Activated T-helper 1 cell treated with anti-CD3 and anti-CD28 coated beads, Interleukin-12 subunit alpha, Interleukin-12 subunit beta, Interleukin-2, Interleukin-4 antibody, amounts not matched to agents 30 ng/mL and 10 ng/mL and 1 ng/mL, durations not matched to agents 14 hours and 24 hours and 36 hours (primary cell): ENCODE measurements around the gene VPS35L. TPM values are rescaled to one million over a fixed set of nuclear protein-coding genes. Genes with fewer than 3 reads are reported as not detected.
"Not testable (repeated sequence)": the region's sequence is repeated elsewhere in the genome, so short reads cannot be mapped to it uniquely, and the experiment has no call there.

Experiments
- DNase-seq: peaks from one replicate; pipeline ENCODE4 v3.0.0; 2021; ENCODE audit warnings: low spot score
- H3K27ac Mint-ChIP-seq: one replicate; pipeline ENCODE4 v1.8.0; 2021; ENCODE audit warnings: mild to moderate bottlenecking, mixed read lengths
- H3K27me3 Mint-ChIP-seq: one replicate; pipeline ENCODE4 v1.8.0; 2022; ENCODE audit warnings: mild to moderate bottlenecking, moderate library complexity, mixed read lengths; ENCODE audit not compliant: insufficient read depth
- H3K36me3 Mint-ChIP-seq: one replicate; pipeline ENCODE4 v1.8.0; 2021; ENCODE audit warnings: low read depth, mixed read lengths
- H3K4me1 Mint-ChIP-seq: one replicate; pipeline ENCODE4 v1.8.0; 2021; ENCODE audit warnings: low read depth, mixed read lengths
- H3K4me3 Mint-ChIP-seq: one replicate; pipeline ENCODE4 v1.8.0; 2021; ENCODE audit warnings: mild to moderate bottlenecking, moderate library complexity, mixed read lengths
- H3K9me3 Mint-ChIP-seq: one replicate; pipeline ENCODE4 v1.8.0; 2021; ENCODE audit warnings: mixed read lengths
- intact Hi-C: fragments of 100-400 bp; cut with micrococcal nuclease; formaldehyde crosslinking; loops from one replicate; pipeline ENCODE4 v1.15.1; 2024
- total RNA-seq: library from RNA; stranded (reverse); gene quantifications from 2 replicates; pipeline ENCODE4 v1.2.3, GENCODE V29; 2022

VPS35L gene
- total RNA-seq, 1 donor from 2014 or later, result 36.2 TPM

DNA sequence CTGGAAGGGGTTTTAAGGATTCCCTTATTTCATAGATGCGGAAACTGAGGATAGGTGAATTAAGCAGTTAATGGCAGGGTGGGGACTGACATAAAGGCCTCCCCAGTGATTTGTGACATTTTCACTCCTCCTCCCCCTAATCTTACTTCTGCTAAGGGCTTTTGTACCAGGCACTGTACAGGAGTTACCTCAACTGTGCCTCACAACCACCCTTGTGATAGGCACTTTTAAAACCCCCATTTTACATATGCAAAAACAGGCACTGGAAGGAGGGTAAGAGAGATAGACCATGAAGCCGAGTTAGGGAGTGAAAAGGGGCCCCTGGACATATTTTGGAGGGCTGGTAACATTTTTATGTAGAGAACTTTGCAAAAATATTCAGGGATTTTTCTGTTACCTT, 32.7 kb upstream of the VPS35L start:
- no peak for DNase-seq
- peak overlapping the region; percentile 36 for H3K4me3 Mint-ChIP-seq
- intact Hi-C loops, result loop anchor here (1.0 to 5.0 kb wide), 9 partner anchors 33 to 1219 kb away; partner anchors contain the start of genes COQ7, RPS15A, SYT17 and THUMPD1
- H3K4me1 Mint-ChIP-seq, result peaks cover 46% of the 10 kb centered on the region
- H3K9me3 Mint-ChIP-seq, result no peaks in the 10 kb centered on the region
- peaks cover 7% of the 10 kb centered on the region for H3K36me3 Mint-ChIP-seq
- no peak overlapping the region for H3K27ac Mint-ChIP-seq
- no peaks in the 10 kb centered on the region for H3K27me3 Mint-ChIP-seq

DNA sequence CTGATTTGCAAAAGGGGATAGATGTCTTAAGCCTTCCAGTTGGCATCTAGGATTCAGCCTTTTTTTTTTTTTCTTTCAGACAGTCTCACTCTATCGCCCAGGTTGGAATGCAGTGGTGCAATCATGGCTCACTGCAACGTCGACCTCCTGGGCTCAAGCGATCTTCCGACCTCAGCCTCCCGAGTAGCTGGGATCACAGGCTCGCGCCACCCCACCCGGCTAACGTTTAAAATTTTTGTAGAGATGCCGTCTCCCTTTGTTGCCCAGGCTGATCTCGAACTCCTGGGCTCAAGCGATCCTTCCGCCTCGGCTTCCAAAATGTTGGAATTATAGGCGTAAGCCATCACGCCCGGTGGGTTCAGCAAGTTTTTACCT, 32.3 kb upstream of the VPS35L start:
- Mint-ChIP-seq H3K27ac (no peak overlapping the region), H3K4me1 (peaks cover 46% of the 10 kb centered on the region), H3K27me3 (no peaks in the 10 kb centered on the region), H3K9me3 (no peaks in the 10 kb centered on the region), H3K4me3 (peak overlapping the region; percentile 27), H3K36me3 (peaks cover 7% of the 10 kb centered on the region)
- DNase-seq, result no peak
- intact Hi-C loops, result loop anchor here (1.0 to 5.0 kb wide), 6 partner anchors 32 to 456 kb away; partner anchors contain the start of genes COQ7, SYT17 and VPS35L

DNA sequence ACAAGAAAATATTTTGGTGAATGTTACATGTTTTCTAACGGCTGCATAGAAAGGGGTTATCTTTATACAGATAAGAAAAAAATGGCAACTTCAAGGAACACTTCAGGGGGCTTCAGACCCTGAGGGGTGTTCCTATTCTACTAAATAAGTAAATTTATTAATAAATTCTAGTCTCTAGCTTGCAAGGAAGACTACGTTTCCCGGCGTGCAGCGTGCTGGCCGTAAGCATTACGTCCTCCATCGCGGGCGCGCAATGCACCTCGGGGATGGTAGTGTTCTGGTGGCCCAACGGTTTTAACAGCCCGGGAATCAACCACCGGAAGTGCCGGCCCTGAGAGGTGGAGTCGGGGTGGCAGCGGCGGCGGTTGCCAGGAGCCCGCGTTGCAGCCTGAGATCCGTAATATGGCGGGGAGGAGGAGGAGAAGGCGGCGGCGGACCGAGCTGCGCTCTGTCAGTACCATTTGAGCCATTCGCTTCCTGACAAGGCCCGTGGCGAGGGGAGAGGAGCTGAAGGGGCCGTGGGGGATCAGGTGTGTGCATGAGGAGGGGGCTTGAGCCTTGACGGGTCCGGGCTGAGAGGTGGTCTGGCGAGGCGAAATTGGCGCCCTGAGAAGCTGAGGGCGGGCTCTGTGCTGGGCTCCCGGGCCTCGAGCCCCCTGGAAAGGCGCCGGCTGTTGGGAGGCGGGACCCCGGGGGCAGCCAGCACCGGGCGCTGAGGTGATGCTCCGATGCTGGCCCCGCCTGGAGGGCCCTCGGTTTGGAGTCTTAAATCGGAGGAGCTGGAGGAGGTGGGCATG, 31.7 kb upstream of the VPS35L start, which contains the start of gene CCP110:
CCP110 (plus strand) TSS at position 384 of the 797 bp plus-strand sequence. CDS start 3,940 bp downstream, outside the sequence.
- peak; percentile 94 for DNase-seq
- Mint-ChIP-seq H3K4me1 (peaks cover 40% of the 10 kb centered on the region), H3K27ac (peak within 1 kb of the TSS; percentile 94), H3K36me3 (peaks cover 12% of the 10 kb centered on the region), H3K9me3 (no peaks in the 10 kb centered on the region), H3K4me3 (peak within 1 kb of the TSS; percentile 94), H3K27me3 (no peaks in the 10 kb centered on the region)
- intact Hi-C loops, result loop anchor here (1.0 to 5.0 kb wide), 7 partner anchors 32 to 456 kb away; partner anchors contain the start of genes COQ7, IQCK, KNOP1 and SYT17

DNA sequence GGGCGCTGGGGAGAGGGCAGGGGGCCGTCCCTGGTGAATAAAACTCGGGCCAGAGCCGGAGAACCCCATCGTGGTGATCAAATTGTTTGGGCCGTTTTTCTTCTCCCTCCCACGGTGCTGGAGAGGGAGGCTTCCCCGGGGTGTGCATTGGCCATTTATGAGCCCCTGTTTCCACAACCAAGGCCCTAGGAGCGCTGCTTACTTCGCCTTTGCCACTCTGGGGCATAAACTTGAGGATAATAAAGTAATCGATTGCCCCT, 31.2 kb upstream of the VPS35L start:
- intact Hi-C loops, result loop anchor here (1.0 to 5.0 kb wide), 4 partner anchors 142 to 407 kb away; partner anchors contain the start of genes IQCK, KNOP1 and SYT17
- H3K27me3 Mint-ChIP-seq, result no peaks in the 10 kb centered on the region
- H3K4me3 Mint-ChIP-seq, result peak overlapping the region; percentile 94
- H3K4me1 Mint-ChIP-seq, result peaks cover 34% of the 10 kb centered on the region
- no peaks in the 10 kb centered on the region for H3K9me3 Mint-ChIP-seq
- DNase-seq, result no peak
- H3K36me3 Mint-ChIP-seq, result peaks cover 14% of the 10 kb centered on the region
- peak overlapping the region; percentile 94 for H3K27ac Mint-ChIP-seq

DNA sequence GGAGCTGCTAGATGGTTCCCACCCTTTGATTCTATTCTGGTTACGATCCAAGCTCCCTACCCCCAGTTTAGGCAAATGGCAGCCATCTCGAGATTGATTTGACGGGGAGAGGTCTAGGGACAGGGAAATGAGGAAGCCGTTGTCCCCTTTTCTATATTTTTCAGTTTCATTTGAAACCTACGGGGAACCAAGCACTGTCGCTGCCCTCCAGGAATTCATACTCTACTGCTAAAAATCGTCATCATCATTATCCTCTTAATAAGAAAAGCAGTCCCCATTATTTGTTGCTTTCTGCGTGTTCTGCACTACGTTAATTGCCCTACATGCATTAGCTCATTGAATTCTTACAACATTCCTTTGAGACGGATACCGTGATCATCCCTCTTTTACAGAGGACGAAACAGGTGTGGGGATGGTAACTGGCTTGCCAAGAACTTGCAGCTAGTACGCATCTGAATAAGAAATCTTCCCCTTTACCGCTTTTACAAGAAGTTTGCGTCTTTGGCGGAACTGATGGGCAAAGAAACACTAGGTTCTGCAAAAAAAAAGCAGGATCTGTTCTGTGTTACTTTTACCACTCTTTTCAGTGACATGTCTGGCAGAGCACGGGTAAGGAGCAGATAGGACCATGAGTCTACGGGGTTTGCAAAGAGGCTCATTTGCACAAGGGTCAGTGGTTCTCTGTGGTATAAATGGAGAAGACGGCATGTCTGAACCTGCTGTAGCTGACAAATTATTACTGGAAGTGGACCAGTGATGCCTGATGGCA, 30.7 kb upstream of the VPS35L start:
- no peak for DNase-seq
- Mint-ChIP-seq H3K27ac (peak overlapping the region; percentile 94), H3K27me3 (no peaks in the 10 kb centered on the region), H3K36me3 (peaks cover 16% of the 10 kb centered on the region), H3K4me3 (peak overlapping the region; percentile 94), H3K9me3 (no peaks in the 10 kb centered on the region), H3K4me1 (peaks cover 34% of the 10 kb centered on the region)
- intact Hi-C loops, result loop anchor here (1.0 to 5.0 kb wide), 4 partner anchors 142 to 407 kb away; partner anchors contain the start of genes IQCK, KNOP1 and SYT17

DNA sequence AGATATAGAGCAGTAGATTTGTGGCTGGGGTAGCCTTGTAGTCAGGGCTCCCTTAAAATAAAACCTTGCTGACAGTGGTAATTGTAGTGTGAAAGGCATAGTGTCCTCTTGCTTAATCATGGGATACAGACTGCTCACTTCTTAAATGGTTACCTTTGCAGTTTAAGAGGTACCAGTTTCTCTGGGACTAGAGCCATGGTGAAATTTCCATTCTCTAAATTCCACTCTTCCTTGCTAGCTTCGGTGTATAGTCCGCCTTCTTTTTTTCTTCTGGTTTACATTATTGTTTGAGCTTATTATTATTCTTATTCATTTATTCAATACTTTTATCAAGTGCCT, 30.1 kb upstream of the VPS35L start:
- H3K27me3 Mint-ChIP-seq, result no peaks in the 10 kb centered on the region
- DNase-seq, result no peak
- intact Hi-C loops, result no loop called here
- peaks cover 34% of the 10 kb centered on the region for H3K4me1 Mint-ChIP-seq
- peak overlapping the region; percentile 94 for H3K27ac Mint-ChIP-seq
- H3K9me3 Mint-ChIP-seq, result no peaks in the 10 kb centered on the region
- H3K36me3 Mint-ChIP-seq, result peaks cover 20% of the 10 kb centered on the region
- H3K4me3 Mint-ChIP-seq, result peak overlapping the region; percentile 94

DNA sequence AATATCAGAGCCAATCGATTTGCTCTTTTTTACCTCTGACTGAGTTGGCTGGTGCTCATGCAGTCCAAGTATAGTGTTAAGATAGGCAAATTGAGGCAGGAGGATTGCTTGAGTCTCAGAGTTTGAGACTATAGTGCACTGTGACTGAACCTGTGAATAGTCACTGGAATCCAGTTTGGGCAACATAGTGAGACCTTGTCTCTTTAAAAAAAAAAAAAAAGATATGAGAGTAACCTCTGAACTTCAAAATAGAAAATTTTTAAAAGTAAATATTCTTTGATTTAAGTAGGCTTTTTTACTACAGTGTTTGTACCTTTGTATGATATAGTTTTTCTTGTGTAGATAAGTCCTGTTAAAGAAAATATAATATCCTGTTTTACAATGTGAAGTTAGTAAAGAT, 28.3 kb upstream of the VPS35L start:
- no peak for DNase-seq
- H3K36me3 Mint-ChIP-seq, result peaks cover 21% of the 10 kb centered on the region
- intact Hi-C loops, result no loop called here
- peaks cover 23% of the 10 kb centered on the region for H3K4me1 Mint-ChIP-seq
- no peak overlapping the region for H3K27ac Mint-ChIP-seq
- H3K9me3 Mint-ChIP-seq, result no peaks in the 10 kb centered on the region
- H3K4me3 Mint-ChIP-seq, result no peak overlapping the region
- H3K27me3 Mint-ChIP-seq, result no peaks in the 10 kb centered on the region

DNA sequence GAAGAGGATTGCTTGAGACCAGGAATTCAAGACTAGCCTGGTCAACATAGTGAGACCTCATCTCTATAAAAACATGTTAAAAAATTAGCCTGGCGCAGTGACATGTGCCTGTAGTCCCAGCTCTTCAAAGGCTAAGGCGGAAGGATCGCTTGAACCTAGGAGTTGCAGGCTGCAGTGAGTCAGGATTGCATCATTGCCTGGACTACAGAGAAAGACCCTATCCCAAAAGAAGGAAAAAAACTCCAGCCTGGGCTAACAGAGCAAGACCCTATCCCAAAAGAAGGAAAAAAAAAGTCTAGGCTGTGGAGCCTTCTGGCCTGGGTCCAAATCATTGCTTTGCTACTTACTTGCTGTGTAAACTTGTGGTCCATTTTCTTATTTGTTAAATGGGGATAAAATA, 26.8 kb upstream of the VPS35L start:
- peaks cover 27% of the 10 kb centered on the region for H3K36me3 Mint-ChIP-seq
- no peak overlapping the region for H3K27ac Mint-ChIP-seq
- H3K27me3 Mint-ChIP-seq, result no peaks in the 10 kb centered on the region
- intact Hi-C loops, result no loop called here
- H3K9me3 Mint-ChIP-seq, result no peaks in the 10 kb centered on the region
- DNase-seq, result no peak
- no peak overlapping the region for H3K4me3 Mint-ChIP-seq
- H3K4me1 Mint-ChIP-seq, result peaks cover 17% of the 10 kb centered on the region

DNA sequence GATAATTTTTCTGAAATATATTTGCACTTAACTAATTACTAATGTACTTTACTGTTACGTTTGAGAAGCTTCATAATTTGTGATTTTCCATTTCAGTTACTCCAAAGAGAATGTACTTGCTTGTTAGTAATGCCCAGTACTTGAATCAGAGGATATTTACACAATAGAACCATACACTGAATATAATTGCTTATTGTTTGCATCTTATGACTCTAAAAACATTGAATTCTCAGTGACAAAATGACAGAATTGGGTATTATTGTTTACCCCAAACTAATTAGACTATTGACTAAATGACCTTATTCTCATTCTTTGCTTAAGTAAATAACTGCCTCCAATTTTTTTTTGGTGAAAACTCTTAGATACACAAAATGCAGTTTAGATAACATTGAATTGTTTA, 22.9 kb upstream of the VPS35L start:
- H3K4me1 Mint-ChIP-seq, result no peaks in the 10 kb centered on the region
- H3K4me3 Mint-ChIP-seq, result no peak overlapping the region
- peaks cover 32% of the 10 kb centered on the region for H3K36me3 Mint-ChIP-seq
- no peaks in the 10 kb centered on the region for H3K9me3 Mint-ChIP-seq
- H3K27ac Mint-ChIP-seq, result no peak overlapping the region
- intact Hi-C loops, result no loop called here
- DNase-seq, result no peak
- no peaks in the 10 kb centered on the region for H3K27me3 Mint-ChIP-seq

DNA sequence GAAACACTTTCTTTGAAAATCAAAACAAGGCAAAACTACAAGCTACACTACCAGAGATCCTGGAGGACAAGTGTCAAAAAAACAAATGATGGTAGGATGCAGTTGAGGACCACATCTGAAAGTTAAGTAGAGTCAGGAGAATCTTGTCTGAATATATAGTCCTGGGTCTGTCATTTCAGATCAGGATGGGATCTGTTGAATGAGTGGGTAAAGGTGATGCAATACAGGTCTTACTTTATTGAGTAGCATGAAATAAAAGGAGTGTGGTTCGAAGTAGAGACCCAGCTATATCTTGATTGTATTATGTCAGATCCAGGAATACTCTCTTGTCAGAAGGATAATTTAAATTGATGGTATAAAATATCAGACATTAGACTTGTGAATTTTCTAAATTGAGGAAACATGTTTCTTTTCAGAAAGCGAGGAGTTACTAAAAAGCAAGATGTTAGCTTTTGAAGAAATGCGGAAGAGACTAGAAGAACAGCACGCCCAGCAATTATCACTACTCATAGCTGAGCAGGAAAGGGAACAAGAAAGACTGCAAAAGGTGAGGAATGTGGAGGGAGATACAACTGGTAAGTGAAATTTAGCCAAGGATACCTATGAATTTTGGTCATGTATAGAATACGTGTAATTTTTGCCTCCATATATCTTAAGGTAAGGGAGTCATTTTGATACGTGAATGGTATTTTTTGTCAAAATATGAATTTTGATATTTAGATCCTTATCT, 15.1 kb upstream of the VPS35L start:
- H3K4me1 Mint-ChIP-seq, result peaks cover 6% of the 10 kb centered on the region
- H3K27ac Mint-ChIP-seq, result no peak overlapping the region
- H3K27me3 Mint-ChIP-seq, result no peaks in the 10 kb centered on the region
- no peak for DNase-seq
- H3K9me3 Mint-ChIP-seq, result no peaks in the 10 kb centered on the region
- H3K4me3 Mint-ChIP-seq, result no peak overlapping the region
- H3K36me3 Mint-ChIP-seq, result peaks cover 44% of the 10 kb centered on the region
- intact Hi-C loops, result no loop called here

DNA sequence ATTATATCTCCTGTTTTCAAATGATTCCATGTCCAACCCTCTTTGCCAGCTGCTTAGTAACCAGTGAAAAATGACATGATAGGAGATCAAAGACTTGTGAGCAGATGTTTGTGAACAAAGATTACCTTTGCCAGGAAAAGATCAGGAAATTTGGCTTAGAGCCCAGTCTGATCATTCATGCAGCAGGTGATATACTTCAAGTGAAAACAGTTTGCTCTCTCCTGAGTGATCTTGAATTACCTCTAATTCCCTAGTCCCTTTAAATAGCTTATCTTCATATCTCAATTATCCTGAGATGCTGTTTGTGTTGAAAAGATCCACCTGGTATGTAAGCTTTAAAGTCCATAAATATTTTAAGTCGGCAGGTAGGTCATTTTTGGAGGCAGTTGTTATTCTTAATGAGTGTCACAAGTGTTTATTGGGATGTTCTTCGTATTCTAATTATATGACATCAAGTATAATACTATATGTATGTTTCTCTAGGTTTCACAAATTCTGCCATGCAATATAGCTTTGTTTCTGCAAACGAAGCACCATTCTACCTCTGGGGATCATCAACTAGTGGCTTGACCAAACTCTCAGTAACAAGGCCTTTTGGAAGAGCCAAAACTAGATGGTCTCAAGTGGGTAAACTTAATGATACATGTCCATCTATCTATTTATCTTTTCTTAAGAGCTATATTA, 13.2 kb upstream of the VPS35L start:
- Mint-ChIP-seq H3K4me1 (peaks cover 6% of the 10 kb centered on the region), H3K27ac (no peak overlapping the region), H3K4me3 (no peak overlapping the region), H3K27me3 (no peaks in the 10 kb centered on the region), H3K9me3 (no peaks in the 10 kb centered on the region), H3K36me3 (peaks cover 37% of the 10 kb centered on the region)
- no peak for DNase-seq
- intact Hi-C loops, result no loop called here

DNA sequence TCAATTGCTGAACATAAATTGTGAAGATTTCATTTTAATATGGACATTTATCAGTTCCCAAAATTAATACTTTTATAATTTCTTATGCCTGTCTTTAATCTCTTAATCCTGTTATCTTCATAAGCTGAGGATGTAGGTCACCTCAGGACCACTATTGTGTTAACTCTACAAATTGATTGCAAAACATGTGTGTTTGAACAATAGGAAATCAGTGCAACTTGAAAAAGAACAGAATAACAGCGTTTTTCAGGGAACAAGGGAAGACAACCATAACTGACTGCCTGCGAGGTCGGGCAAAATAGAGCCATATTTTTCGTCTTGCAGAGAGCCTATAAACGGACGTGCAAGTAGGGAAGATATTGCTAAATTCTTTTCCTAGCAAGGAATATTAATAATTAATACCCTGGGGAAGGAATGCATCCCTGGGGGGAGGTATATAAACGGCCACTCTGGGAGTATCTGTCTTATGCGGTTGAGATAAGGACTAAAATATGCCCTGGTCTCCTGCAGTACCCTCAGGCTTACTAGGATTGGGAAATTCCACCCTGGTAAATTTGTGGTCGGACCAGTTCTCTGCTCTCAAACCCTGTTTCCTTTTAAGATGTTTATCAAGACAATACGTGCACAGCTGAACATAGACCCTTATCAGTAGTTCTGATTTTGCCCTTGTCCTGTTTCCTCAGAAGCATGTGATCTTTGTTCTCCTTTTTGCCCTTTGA, 12.1 kb upstream of the VPS35L start:
- DNase-seq, intact Hi-C loops, H3K9me3 Mint-ChIP-seq, H3K27ac Mint-ChIP-seq, H3K4me1 Mint-ChIP-seq, H3K4me3 Mint-ChIP-seq, H3K27me3 Mint-ChIP-seq: not testable (repeated sequence)
- H3K36me3 Mint-ChIP-seq, result peaks cover 41% of the 10 kb centered on the region
